SJSA1 (cell line): Measurements from ENCODE around the gene BLM. TPM values are rescaled to one million over a fixed set of nuclear protein-coding genes. Genes with fewer than 3 reads are reported as not detected.
A peak's percentile ranks its signal among the peaks of the same experiment; 100 is the strongest.
"Not testable (repeated sequence)": the region's sequence is repeated elsewhere in the genome, so short reads cannot be mapped to it uniquely, and the experiment has no call there.

Experiments
- DNase-seq, 2 experiments: peaks; one replicate each; pipeline ENCODE4 v3.0.0-alpha.2; 2015 to 2020; ENCODE audit warnings: low spot score in 2 of 2, low read depth in 1 of 2
- H3K27ac ChIP-seq: fragments of 250-450 bp; sonication (Bioruptor Pico); 2 replicates; pipeline ENCODE4 v1.5.1; 2020; ENCODE audit warnings: mild to moderate bottlenecking, moderate library complexity
- H3K27me3 ChIP-seq: fragments of 250-450 bp; sonication (Bioruptor Pico); replicated peaks from 2 replicates; pipeline ENCODE4 v1.5.1; 2020; ENCODE audit warnings: mild to moderate bottlenecking, moderate library complexity
- H3K36me3 ChIP-seq: fragments of 250-450 bp; sonication (Bioruptor Pico); 2 replicates; pipeline ENCODE4 v1.5.1; 2020; ENCODE audit warnings: mild to moderate bottlenecking
- H3K4me1 ChIP-seq: fragments of 250-450 bp; sonication (Bioruptor Pico); replicated peaks from 2 replicates; pipeline ENCODE4 v1.6.1; 2021; ENCODE audit warnings: mild to moderate bottlenecking
- H3K4me3 ChIP-seq: fragments of 250-450 bp; sonication (Bioruptor Pico); 2 replicates; pipeline ENCODE4 v1.5.1; 2020; ENCODE audit warnings: mild to moderate bottlenecking
- H3K9me3 ChIP-seq: fragments of 250-450 bp; sonication (Bioruptor Pico); replicated peaks from 2 replicates; pipeline ENCODE4 v1.5.1; 2020; ENCODE audit warnings: mild to moderate bottlenecking
- total RNA-seq: library from RNA; depleted of rRNA; stranded (reverse); fragments of >200 nt; shearing (Covaris generic); gene quantifications from 2 replicates; pipeline ENCODE4 v1.2.3, GENCODE V29; 2014

The BLM gene
- total RNA-seq, 1 experiment from 2014 or later, result 25.0 TPM

DNA sequence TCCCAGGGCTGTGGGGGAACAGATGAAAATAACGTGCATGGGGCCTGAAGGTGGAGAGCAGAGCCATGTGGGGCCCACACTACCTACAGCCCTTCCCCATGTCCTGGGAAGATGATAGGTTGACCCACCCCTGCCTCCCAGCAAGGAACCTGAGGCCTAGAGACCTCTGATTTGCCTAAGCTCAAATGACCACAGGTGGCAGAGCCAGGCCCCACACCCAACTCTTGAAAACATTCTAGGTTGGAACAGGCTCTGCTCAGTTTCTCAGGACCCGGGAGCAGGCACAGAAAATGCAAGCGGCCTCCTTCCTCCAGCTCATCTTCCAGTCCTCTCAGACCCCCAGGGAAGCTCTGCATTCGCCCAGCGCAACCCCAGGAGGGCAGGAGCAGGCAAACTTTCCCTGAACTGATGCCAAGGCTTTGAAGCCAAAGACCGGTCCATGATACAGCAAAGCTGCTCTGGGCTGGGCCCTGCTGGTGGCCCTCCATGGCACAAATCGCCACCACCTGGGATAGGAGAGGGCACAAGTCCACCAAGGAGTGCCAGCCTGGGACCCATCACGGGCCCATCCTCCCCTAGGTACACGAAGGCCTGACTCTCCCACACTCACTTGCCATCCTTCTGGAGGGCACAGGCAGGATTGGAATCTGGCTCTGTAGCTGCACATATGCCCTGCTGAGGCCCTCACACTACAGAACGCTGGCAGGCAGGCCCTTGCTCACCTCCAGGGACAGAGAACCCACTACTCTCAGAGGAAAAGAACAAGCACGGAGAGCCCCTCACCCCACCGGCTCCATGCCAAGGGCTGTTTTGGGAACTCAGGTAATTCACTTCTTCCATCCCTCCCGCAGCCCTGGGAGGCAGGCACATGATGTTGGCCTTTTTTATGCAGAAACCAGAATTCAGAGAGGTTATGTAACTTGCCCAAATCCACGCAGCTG, 100.2 kb downstream of the BLM start:
- Histone ChIP-seq H3K36me3 (peaks cover 17% of the 10 kb centered on the region), H3K9me3 (no peaks in the 10 kb centered on the region), H3K4me3 (no peak overlapping the region), H3K27me3 (no peaks in the 10 kb centered on the region), H3K27ac (no peak overlapping the region), H3K4me1 (peaks cover 29% of the 10 kb centered on the region)
- DNase-seq, result no peak

DNA sequence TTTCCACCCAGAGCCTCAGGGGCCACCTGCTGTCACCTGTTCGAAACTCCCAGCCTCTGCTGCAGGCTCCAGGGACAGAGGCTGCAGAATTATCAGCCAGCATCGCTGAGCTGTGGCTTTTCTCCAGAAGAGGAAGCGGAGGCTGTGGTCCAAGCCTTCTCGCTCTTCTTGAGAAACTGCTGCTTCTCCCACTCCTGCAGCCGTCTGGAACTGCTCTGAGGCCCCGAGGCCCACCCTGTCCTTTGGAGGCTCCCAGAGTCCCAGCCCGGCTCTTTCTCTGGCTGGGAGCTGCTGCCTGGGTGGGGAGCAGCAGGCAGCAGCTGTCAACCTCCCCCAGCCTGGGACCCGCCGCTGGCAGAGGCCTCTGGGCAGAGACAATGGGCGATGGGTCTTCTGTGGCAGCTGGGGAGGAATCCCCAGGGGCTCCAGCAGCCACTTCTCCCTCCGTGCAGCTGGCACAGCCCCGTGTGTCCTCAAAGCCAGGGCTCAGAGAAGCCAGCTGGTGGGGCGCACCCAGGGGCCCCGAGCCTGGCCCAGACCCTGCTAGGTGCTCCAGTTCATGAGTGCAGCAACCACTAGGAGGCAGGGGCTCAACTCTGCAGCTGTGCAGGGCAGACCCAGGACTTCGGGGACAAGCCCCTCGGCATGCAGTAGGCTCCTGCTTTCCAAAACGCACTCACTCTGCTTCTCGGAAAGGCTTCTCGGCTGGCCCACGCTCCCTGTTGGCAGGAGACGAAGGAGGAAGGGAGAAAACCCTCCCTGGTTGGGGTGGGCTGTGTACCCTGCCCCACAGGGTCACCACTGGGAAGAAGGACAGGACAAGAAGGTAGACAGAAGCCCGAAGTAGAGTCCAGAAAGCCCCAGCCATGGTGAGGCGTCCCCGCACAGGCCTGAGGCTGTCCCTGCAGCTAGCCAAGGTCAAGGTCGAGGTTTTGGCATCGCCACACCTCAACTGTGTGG, 101.4 kb downstream of the BLM start:
- Histone ChIP-seq H3K36me3 (peaks cover 6% of the 10 kb centered on the region; the same call in 1 of the 2 replicates), H3K4me1 (peaks cover 23% of the 10 kb centered on the region), H3K9me3 (no peaks in the 10 kb centered on the region), H3K27ac (no peak overlapping the region), H3K4me3 (no peak overlapping the region), H3K27me3 (no peaks in the 10 kb centered on the region)
- DNase-seq, result no peak

DNA sequence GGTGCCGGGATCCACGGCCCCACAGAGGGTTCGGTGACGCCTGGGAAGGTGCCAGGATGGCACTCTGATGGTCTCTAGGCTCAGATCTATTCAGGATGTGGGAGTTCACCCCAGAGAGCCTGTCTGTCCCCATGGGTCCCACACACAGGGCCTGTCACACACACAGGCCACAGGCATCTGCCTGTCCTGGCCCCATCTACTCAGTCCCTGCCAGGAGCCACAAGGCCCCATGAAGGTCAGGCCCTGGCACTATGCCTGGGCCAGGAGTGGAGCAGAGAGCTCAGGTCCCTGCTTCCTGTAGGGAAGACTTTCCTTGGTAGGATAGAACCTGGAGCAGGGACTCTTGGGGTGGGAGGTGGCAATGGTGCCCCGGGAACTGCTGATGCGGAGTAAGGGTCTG, 102.2 kb downstream of the BLM start:
- Histone ChIP-seq H3K9me3 (no peaks in the 10 kb centered on the region), H3K27ac (no peak overlapping the region), H3K27me3 (no peaks in the 10 kb centered on the region), H3K4me1 (peaks cover 15% of the 10 kb centered on the region), H3K36me3 (peaks cover 3% of the 10 kb centered on the region; the same call in 1 of the 2 replicates), H3K4me3 (no peak overlapping the region)
- no peak for DNase-seq

DNA sequence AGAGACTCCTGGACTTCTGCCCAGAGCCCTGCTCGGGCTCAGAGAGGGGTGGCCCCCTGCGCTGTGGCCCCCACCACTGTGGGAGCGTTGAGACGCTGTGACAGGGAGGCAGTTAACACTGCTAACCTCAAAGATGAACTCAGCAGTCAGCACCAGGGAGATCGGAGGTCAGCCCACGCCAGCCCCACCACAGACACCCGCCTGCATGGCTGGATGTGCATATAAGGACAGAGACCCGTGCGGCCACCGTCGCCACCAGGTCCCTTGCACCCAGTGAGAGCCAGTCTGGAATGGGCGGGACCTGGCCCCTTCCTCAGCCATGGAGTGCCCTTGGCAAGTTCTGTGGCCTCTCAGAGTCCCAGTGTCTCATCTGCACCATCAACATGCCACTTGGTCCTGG, 102.7 kb downstream of the BLM start:
- H3K27me3 ChIP-seq, result no peaks in the 10 kb centered on the region
- no peak overlapping the region for H3K4me3 ChIP-seq
- H3K9me3 ChIP-seq, result no peaks in the 10 kb centered on the region
- H3K27ac ChIP-seq, result no peak overlapping the region
- H3K4me1 ChIP-seq, result peaks cover 10% of the 10 kb centered on the region
- DNase-seq, result no peak
- H3K36me3 ChIP-seq, result peaks cover 3% of the 10 kb centered on the region; the same call in 1 of the 2 replicates

DNA sequence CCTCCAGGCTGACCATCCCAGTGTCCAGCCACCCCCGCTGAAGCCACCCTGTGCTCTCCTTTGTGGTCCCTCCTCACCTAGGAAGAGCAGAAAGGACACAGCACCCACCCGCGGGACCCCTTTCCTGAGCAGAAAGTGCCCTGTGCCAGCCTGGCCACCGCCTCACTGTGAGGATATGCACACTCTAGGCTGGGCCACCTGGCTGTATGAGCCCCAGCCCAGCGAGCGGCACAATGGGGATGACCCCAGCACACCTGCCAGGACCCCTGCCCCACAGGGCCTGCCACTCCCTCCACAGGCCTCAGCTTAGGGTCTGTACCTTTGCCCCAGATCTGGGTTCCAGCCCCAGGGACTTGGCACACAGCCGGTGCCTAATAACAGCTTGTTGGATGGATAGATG, 103.3 kb downstream of the BLM start:
- H3K27me3 ChIP-seq, result no peaks in the 10 kb centered on the region
- H3K27ac ChIP-seq, result no peak overlapping the region
- peaks cover 4% of the 10 kb centered on the region for H3K4me1 ChIP-seq
- DNase-seq, result no peak
- H3K9me3 ChIP-seq, result no peaks in the 10 kb centered on the region
- H3K36me3 ChIP-seq, result peaks cover 3% of the 10 kb centered on the region; the same call in 1 of the 2 replicates
- H3K4me3 ChIP-seq, result no peak overlapping the region

DNA sequence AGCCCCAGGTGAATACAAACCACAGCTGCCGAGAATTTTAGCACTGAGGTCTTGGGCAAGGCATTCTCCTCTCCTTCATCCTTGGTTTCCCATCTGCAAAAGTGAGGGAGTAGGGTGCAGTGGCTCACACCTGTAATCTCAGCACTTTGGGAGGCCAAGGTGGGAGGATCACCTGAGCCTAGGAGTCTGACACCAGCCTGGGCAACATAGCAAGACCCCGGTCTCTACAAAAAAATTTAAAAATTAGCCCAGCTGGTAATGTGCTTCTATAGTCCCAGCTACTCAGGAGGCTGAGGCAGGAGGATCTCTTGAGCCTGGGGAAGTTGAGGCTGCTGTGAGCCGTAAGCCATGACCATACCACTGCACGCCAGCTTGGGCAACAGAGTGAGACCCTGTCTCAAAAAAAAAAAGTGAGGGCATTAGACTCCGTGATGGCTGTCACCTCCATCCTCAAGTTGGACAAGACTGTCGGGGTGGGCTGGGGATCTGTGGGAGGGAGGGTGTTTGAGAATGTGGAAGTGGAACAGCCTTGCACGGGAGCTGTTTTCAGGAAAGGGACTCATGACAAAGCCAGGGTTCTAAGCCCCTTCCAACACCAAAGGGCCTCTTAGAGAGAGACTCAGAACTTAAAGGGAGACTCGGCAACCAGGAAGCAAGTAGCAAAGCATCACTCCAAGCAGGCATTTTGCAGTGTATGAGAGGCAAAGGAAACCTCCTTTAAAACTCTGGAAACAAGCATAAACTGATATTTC, 105.2 kb downstream of the BLM start:
- no peaks in the 10 kb centered on the region; the same call in 1 of the 2 replicates for H3K4me1 ChIP-seq
- H3K4me3 ChIP-seq, result no peak overlapping the region
- no peak for DNase-seq
- no peaks in the 10 kb centered on the region for H3K27me3 ChIP-seq
- H3K36me3 ChIP-seq, result no peaks in the 10 kb centered on the region
- H3K27ac ChIP-seq, result no peak overlapping the region
- H3K9me3 ChIP-seq, result no peaks in the 10 kb centered on the region

DNA sequence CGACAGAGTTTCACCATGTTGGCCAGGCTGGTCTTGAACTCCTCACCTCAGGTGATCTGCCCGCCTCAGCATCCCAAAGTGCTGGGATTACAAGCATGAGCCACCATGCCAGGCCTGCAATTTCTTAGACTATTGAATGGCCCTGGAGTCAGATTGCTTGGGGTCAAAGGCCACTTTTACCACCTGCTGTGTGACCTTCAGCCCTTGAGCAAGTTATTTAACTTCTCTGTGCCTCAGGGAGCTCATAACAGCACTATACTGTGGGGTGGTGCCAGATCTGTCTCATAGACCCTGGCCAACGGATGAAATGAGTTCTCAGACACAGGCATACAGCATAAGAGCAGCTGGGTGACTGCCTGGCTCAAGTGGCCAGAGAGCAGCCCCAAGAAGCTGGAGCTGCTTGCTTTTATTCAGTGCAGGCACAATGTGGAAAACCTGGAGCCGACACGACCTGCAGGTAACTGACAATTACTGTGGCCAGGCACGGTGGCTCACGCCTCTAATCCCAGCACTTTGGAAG, 106.4 kb downstream of the BLM start:
- no peaks in the 10 kb centered on the region for H3K9me3 ChIP-seq
- no peaks in the 10 kb centered on the region for H3K27me3 ChIP-seq
- no peaks in the 10 kb centered on the region for H3K36me3 ChIP-seq
- H3K4me3 ChIP-seq, result no peak overlapping the region
- no peak for DNase-seq
- H3K4me1 ChIP-seq, result peaks cover 7% of the 10 kb centered on the region
- H3K27ac ChIP-seq, result no peak overlapping the region

DNA sequence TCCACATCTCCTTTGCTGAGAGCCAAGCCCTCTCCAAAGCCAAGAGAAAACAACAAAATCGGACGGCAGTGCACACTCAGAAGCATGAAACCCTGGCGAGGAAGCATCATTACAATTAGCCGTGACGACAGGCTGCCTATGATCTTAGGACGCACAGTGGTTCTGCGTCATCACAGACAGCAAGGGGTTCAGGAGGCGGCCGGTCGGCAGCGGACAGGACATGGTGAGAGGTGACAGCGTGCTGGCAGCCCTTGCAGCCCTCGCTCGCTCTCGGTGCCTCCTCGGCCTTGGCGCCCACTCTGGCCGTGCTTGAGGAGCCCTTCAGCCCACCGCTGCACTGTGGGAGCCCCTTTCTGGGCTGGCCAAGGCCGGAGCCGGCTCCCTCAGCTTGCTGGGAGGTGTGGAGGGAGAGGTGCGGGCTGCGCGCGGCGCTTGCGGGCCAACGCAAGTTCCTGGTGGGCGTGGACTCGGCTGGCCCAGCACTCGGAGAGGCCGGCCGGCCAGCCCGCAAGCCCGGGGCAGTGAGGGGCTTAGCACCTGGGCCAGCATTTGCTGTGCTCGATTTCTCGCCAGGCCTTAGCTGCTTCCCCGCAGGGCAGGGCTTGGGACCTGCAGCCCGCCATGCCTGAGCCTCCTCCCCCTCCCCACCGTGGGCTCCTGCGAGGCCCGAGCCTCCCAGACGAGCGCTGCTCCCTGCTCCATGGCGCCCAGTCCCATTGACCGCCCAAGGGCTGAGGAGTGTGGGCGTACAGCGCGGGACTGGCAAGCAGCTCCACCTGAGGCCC, 108.2 kb downstream of the BLM start:
- not testable (repeated sequence) for H3K27ac ChIP-seq, H3K27me3 ChIP-seq, DNase-seq, H3K36me3 ChIP-seq, H3K9me3 ChIP-seq, H3K4me3 ChIP-seq
- peaks cover 25% of the 10 kb centered on the region for H3K4me1 ChIP-seq

DNA sequence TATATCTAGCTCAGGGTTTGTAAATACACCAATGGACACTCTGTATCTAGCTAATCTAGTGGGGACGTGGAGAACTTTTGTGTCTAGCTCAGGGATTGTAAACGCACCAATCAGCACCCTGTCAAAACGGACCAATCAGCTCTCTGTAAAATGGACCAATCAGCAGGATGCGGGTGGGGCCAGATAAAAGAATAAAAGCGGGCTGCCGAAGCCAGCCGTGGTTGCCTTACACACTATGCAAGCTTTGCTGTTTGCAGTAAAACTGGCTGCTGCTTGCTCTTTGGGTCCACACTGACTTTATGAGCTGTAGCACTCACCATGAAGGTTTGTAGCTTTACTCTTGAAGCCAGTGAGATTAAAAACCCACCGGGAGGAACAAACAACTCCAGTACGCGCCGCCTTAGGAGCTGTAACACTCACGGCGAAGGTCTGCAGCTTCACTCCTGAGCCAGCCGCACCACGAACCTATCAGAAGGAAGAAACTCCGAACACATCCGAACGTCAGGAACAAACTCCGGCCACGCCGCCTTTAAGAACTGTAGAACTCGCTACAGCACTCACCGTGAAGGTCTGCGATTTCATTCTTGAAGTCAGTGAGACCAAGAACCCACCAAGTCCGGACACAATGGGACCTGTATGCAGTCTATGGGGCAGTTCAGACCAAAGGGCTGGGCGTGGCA, 109.2 kb downstream of the BLM start:
- not testable (repeated sequence) for DNase-seq, H3K4me3 ChIP-seq, H3K27ac ChIP-seq, H3K36me3 ChIP-seq, H3K27me3 ChIP-seq, H3K9me3 ChIP-seq
- peaks cover 34% of the 10 kb centered on the region for H3K4me1 ChIP-seq

DNA sequence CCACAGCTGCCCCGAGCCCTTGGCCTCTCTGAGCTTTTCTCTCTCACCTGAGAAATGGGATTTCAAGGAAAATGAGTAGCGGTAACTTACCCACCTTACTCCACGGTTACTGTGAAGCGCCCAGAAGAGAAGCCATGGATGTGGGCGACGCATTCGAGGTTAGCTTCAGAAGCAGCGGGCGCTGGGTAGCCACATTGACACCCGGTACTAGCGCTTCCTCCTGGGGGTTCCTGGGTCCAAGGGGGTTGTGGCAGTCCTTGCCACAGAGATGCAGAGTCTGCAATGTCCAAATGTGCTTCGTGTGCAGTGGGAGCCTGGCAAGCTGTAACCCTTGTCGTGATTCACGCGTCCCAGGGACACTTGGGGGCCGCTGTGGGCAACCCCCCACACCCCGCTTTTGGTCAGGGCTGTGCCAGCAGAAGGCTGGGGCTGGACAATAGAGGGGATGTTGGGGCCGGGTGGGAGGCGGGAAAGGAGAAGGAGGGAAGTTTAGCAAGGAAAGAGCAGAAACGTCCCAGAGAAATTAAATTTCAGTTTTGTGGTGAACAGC, 109.8 kb downstream of the BLM start:
- Histone ChIP-seq H3K27me3 (no peaks in the 10 kb centered on the region), H3K4me1 (peaks cover 34% of the 10 kb centered on the region), H3K4me3 (no peak overlapping the region), H3K36me3 (no peaks in the 10 kb centered on the region), H3K27ac (no peak overlapping the region), H3K9me3 (no peaks in the 10 kb centered on the region)
- DNase-seq, result no peak

DNA sequence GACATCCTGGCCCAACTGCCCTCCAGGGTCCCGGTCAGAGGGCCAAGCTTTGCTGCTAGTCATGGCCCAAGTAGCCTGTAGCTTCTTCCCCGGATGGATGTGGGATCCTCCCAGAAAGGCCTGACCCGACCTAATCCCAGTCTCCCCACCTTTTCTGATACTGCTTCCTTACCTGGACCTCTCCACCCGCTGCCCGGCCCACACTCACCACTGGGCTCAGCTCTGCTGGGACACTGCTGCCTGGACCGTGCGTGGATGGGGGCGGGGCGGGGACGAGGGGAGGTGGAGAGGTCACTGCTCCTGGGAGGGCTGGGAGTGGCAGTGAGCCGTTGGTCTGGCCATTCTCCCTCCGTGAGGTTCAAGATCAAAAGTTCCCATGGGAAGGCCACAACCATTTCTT, 111.0 kb downstream of the BLM start:
- Histone ChIP-seq H3K27me3 (no peaks in the 10 kb centered on the region), H3K27ac (no peak overlapping the region), H3K9me3 (no peaks in the 10 kb centered on the region), H3K4me1 (peaks cover 34% of the 10 kb centered on the region), H3K4me3 (no peak overlapping the region), H3K36me3 (no peaks in the 10 kb centered on the region)
- no peak for DNase-seq

DNA sequence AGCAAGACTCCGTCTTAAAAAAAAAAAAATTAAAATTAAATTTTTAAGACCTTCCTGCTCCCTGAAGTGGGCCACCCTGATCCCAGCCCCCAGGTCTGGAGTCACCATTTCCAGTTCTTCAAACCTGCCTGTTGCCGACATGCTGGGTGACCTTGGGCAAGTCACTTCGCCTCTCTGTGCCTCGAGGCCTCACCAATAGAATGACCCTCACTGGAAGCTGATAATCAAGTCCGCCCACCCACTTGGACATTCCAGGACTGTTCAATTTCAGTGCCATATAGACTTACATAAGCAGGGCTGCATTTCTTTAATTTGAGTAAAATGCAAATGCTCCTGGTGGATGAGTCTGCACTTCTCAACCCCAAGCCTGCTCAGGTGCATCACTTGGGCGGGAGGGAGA, 112.0 kb downstream of the BLM start:
- Histone ChIP-seq H3K27ac (peak overlapping the region; percentile 14), H3K4me1 (peaks cover 34% of the 10 kb centered on the region), H3K27me3 (no peaks in the 10 kb centered on the region), H3K9me3 (no peaks in the 10 kb centered on the region), H3K4me3 (no peak overlapping the region), H3K36me3 (no peaks in the 10 kb centered on the region)
- DNase-seq, result no peak
